DND-41 (cell line): ENCODE measurements around the gene SYT15.
A peak's percentile ranks its signal among the peaks of the same experiment; 100 is the strongest.

Experiments
- ATAC-seq: fragments of 200-7000 bp; cut with Tn5 transposase; 3 replicates; pipeline ENCODE4 v1.9.1; 2021; ENCODE audit warnings: low read depth; ENCODE audit not compliant: insufficient read depth
- DNase-seq: peaks from one replicate; pipeline ENCODE4 v3.0.0-alpha.2; 2020
- H2AFZ ChIP-seq: 2 replicates; pipeline ENCODE4 v1.6.0; 2012; ENCODE audit warnings: low read depth, low read length
- H3K27ac ChIP-seq: 2 replicates; pipeline ENCODE4 v1.5.1; 2012; ENCODE audit warnings: low read length, inconsistent platforms
- H3K27me3 ChIP-seq: fragments of 200-600 bp; sonication (generic); 2 replicates; pipeline ENCODE4 v1.6.0; 2012; ENCODE audit warnings: low read length, mild to moderate bottlenecking, inconsistent platforms; ENCODE audit not compliant: insufficient read depth, poor library complexity
- H3K36me3 ChIP-seq: 2 replicates; pipeline ENCODE4 v1.5.1; 2012; ENCODE audit warnings: low read length, inconsistent platforms; ENCODE audit not compliant: insufficient read depth
- H3K4me1 ChIP-seq: 2 replicates; pipeline ENCODE4 v1.5.1; 2012; ENCODE audit warnings: mild to moderate bottlenecking, low read length; ENCODE audit not compliant: insufficient read depth
- H3K4me2 ChIP-seq: 2 replicates; pipeline ENCODE4 v1.6.0; 2012; ENCODE audit warnings: mild to moderate bottlenecking, moderate library complexity, low read length, inconsistent platforms; ENCODE audit not compliant: insufficient read depth
- H3K4me3 ChIP-seq, 2 experiments: fragments of 200-600 bp in 1 of 2; shearing (Covaris generic) in 1 of 2; 2 replicates each; pipeline ENCODE4 v1.5.1; 2012 to 2016; ENCODE audit warnings: inconsistent platforms in 2 of 2, low read length in 2 of 2, mild to moderate bottlenecking in 2 of 2, low read depth in 1 of 2, moderate library complexity in 1 of 2
- H3K79me2 ChIP-seq: 2 replicates; pipeline ENCODE4 v1.6.0; 2012; ENCODE audit warnings: low read length, inconsistent platforms; ENCODE audit not compliant: insufficient read depth
- H3K9ac ChIP-seq: 2 replicates; pipeline ENCODE4 v1.6.0; 2012; ENCODE audit warnings: low read depth, mild to moderate bottlenecking, inconsistent platforms, low read length, moderate library complexity
- H3K9me3 ChIP-seq: 2 replicates; pipeline ENCODE4 v1.5.1; 2012; ENCODE audit warnings: low read length, moderate library complexity, mild to moderate bottlenecking, inconsistent platforms; ENCODE audit not compliant: insufficient read depth, severe bottlenecking
- H4K20me1 ChIP-seq: 2 replicates; pipeline ENCODE4 v1.6.0; 2012; ENCODE audit warnings: low read length; ENCODE audit not compliant: insufficient read depth
- EZH2 ChIP-seq: IDR thresholded peaks from 3 replicates; pipeline ENCODE4 v1.6.1; 2012; ENCODE audit warnings: borderline replicate concordance, low read depth, mild to moderate bottlenecking, moderate library complexity, low read length, inconsistent platforms; ENCODE audit not compliant: severe bottlenecking
- TF ChIP-seq, protein P1 (sequence below): IDR thresholded peaks from 2 replicates; pipeline ENCODE4 v1.5.1; 2012; ENCODE audit warnings: borderline replicate concordance, low read length, moderate library complexity, mild to moderate bottlenecking; ENCODE audit not compliant: poor library complexity, severe bottlenecking; ENCODE audit errors: extremely low read depth

SYT15 gene

DNA sequence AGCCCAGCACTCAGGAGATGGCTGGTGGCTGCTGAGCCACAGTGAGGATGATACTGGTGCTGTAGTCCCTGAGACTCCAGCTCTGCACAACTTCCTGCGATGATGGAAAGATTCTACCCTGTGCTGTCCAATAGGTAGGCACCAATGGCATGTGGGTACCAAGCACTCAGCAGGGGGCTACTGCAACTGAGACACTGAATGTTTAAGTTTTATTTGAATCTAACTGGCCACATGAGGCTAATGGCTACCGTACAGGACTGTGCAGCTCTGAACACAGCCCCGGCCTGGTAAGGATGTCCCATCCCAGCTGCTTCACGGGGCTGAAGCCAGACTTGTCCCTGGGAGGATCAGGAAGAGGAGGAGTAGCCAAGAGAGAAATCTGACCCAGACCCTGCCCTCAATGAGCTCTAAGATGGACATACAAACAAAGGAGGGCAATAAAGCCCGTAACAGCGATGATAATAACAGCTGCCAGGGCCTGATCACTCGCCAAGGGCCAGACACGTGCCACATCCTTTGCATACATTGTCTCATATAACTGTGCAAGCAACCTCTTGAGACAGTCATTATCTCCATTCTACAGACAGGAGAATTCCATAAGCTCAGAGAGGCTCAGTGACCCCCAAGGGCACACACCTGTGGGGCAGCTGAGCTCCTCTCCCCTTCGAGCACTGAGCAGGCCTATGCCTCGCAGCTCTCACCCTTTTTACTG lies 26.2 kb upstream of the SYT15 start:
- no peaks in the 10 kb centered on the region for H3K79me2 ChIP-seq
- no peak overlapping the region for H3K9ac ChIP-seq
- H3K27ac ChIP-seq = no peak overlapping the region
- no peaks in the 10 kb centered on the region for H3K36me3 ChIP-seq
- no peak overlapping the region for H3K4me3 ChIP-seq
- DNase-seq (no peak), ATAC-seq (no peak)
- H3K9me3 ChIP-seq = no peaks in the 10 kb centered on the region
- H3K27me3 ChIP-seq = peaks cover 12% of the 10 kb centered on the region
- H3K4me1 ChIP-seq = no peaks in the 10 kb centered on the region
- H4K20me1 ChIP-seq = peaks cover 3% of the 10 kb centered on the region; the same call in 1 of the 2 replicates
- no peak overlapping the region for H2AFZ ChIP-seq
- H3K4me2 ChIP-seq = no peak overlapping the region
- TF ChIP-seq EZH2 = no peak
- TF ChIP-seq, protein P1, sequence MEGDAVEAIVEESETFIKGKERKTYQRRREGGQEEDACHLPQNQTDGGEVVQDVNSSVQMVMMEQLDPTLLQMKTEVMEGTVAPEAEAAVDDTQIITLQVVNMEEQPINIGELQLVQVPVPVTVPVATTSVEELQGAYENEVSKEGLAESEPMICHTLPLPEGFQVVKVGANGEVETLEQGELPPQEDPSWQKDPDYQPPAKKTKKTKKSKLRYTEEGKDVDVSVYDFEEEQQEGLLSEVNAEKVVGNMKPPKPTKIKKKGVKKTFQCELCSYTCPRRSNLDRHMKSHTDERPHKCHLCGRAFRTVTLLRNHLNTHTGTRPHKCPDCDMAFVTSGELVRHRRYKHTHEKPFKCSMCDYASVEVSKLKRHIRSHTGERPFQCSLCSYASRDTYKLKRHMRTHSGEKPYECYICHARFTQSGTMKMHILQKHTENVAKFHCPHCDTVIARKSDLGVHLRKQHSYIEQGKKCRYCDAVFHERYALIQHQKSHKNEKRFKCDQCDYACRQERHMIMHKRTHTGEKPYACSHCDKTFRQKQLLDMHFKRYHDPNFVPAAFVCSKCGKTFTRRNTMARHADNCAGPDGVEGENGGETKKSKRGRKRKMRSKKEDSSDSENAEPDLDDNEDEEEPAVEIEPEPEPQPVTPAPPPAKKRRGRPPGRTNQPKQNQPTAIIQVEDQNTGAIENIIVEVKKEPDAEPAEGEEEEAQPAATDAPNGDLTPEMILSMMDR = no peak

DNA sequence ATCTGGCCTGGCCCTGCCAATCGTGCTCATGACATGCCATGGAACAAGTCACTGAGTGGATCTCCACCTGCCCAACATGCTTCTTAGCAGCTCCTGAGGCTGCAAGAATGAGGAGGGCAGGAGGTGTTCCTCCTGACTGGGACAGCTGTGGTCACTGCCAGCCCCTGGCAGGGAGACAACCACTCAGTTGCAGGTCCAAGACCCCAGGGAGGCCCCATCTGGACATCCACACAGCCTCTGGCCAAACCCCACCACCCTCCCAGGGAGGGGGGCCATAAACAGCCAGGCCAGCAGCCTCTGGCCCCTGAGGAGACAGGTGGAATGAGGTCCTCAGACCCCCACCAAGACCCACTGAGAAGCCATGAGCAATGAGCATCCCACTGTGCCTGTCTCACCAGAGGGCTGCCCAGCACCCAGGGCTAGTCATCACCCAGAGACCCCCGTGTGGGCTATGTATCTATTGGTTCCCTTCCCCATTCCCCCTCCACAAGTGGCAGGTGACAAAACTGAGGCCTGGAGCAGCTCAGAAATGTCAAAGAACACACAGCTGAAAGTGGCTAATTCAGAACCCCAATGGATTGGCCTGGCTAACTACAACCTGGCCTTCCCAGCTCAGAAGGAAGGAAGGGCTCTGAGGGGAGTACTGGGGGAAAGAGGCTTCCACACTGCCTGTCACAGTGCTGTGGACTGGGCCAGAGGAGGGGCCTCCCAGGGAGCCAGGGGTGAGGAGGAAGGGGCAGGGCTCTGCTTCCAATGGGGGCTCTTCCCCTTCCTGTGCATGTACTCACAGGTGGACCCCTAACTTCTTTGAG lies 25.5 kb upstream of the SYT15 start:
- H2AFZ ChIP-seq = no peak overlapping the region
- no peaks in the 10 kb centered on the region for H3K36me3 ChIP-seq
- ATAC-seq (no peak), DNase-seq (peak; percentile 2)
- H3K27ac ChIP-seq = no peak overlapping the region
- no peaks in the 10 kb centered on the region for H3K4me1 ChIP-seq
- no peak overlapping the region for H3K4me2 ChIP-seq
- TF ChIP-seq EZH2 = no peak
- TF ChIP-seq, protein P1 = no peak
- peaks cover 3% of the 10 kb centered on the region; the same call in 1 of the 2 replicates for H4K20me1 ChIP-seq
- no peak overlapping the region for H3K4me3 ChIP-seq
- no peaks in the 10 kb centered on the region for H3K79me2 ChIP-seq
- H3K9me3 ChIP-seq = no peaks in the 10 kb centered on the region
- H3K9ac ChIP-seq = no peak overlapping the region
- H3K27me3 ChIP-seq = peaks cover 12% of the 10 kb centered on the region

DNA sequence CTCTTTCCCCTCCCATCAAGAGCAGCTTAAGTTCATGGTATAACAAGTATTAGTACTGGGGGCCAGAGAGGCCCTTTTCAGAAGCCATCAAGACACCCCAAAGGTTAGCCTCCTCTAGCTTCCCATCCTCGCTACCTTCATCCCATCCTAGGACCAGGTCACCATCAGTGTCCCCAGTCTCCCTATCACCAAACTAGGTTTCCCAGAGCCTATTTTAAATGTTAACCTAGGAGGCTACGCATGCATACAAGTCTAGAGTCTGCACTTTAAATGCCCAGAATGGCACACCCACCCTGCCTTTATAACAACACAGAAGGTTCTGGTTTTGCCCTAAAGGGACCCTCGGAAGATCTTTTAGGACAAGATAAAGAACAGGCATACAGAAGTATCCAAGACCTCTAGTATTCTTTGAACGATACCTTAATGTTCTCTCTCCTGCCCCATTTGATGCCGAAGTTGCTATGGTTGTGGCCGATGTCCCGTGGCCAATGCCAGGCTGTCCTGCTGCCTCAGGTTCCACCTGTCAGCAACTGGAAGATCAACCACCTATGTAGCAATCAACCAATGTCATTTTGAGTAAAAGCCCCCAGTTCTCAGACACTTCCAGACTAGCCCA lies 24.7 kb upstream of the SYT15 start:
- Histone ChIP-seq H3K9ac (no peak overlapping the region), H3K4me1 (no peaks in the 10 kb centered on the region), H3K36me3 (no peaks in the 10 kb centered on the region), H4K20me1 (peaks cover 3% of the 10 kb centered on the region; the same call in 1 of the 2 replicates), H3K9me3 (no peaks in the 10 kb centered on the region), H2AFZ (no peak overlapping the region), H3K27me3 (peaks cover 12% of the 10 kb centered on the region), H3K4me2 (no peak overlapping the region), H3K27ac (no peak overlapping the region), H3K79me2 (no peaks in the 10 kb centered on the region), H3K4me3 (no peak overlapping the region)
- no peak for ATAC-seq
- peak; percentile 3 for DNase-seq
- TF ChIP-seq EZH2 = no peak
- TF ChIP-seq, protein P1 = no peak
